ENCODE results near the gene MTHFD2L. TPM values are rescaled to one million over a fixed set of nuclear protein-coding genes. Genes with fewer than 3 reads are reported as not detected.

Gene MTHFD2L
- total RNA-seq, 6 experiments from 2014 or later: 5.2 to 9.0 (median 8.1) TPM

DNA sequence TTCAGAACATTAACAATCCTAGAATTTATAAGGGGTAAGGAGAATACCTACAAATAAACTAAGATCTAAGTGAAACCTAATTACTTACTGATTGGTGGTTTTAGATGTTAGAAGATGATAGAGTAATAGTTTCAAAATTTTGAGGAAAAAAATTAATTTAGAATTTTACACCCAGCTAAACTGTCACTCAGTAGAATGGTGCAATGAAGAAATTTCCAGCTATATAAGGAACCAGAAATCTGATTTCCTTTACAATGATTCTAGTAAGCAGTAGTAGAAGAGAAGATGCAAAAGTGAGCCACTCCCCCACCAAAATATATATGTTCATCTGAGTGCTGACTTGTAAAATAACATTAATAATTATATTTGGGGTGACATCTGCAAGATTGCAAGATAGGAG is 95.0 kb downstream of the MTHFD2L start:
- peaks cover 27% of the 10 kb centered on the region for H3K9me3 Mint-ChIP-seq

DNA sequence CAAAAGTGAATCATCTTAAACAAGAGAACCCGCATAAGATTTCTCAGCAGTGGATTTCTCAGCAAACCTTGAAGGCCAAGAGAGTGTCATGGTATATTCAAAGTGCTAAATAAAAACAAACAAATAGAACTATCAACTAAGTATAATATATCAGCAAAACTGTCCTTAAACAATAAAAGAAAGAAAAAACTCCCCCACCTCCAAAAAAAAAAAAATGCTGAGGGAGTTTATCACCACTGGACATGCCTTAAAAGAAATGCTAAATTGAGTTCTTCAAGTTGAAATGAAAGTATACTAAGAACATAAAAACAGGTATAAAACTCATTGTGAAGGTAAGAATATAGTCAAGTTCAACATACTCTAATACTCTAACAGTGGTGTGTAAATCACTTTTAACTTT is 96.5 kb downstream of the MTHFD2L start:
- Mint-ChIP-seq H3K36me3 (ENCODE audit: low read depth) (peaks cover 39% of the 10 kb centered on the region), H3K27me3 (ENCODE audit: insufficient read depth) (peaks cover 1% of the 10 kb centered on the region; the same call in 1 of the 2 replicates), H3K4me3 (no peak overlapping the region)

More for the DNA sequence above, 95.0 kb downstream of the MTHFD2L start:
- Mint-ChIP-seq H3K4me1 (ENCODE audit: low read depth) (no peaks in the 10 kb centered on the region), H3K36me3 (ENCODE audit: low read depth) (peaks cover 41% of the 10 kb centered on the region), H3K4me3 (no peak overlapping the region), H3K27ac (no peak overlapping the region), H3K27me3 (ENCODE audit: insufficient read depth) (peaks cover 1% of the 10 kb centered on the region; the same call in 1 of the 2 replicates)
- TF ChIP-seq, protein P1, sequence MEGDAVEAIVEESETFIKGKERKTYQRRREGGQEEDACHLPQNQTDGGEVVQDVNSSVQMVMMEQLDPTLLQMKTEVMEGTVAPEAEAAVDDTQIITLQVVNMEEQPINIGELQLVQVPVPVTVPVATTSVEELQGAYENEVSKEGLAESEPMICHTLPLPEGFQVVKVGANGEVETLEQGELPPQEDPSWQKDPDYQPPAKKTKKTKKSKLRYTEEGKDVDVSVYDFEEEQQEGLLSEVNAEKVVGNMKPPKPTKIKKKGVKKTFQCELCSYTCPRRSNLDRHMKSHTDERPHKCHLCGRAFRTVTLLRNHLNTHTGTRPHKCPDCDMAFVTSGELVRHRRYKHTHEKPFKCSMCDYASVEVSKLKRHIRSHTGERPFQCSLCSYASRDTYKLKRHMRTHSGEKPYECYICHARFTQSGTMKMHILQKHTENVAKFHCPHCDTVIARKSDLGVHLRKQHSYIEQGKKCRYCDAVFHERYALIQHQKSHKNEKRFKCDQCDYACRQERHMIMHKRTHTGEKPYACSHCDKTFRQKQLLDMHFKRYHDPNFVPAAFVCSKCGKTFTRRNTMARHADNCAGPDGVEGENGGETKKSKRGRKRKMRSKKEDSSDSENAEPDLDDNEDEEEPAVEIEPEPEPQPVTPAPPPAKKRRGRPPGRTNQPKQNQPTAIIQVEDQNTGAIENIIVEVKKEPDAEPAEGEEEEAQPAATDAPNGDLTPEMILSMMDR (IDR thresholded peaks at IDR 0.05): no peak
- no peak for DNase-seq

DNA sequence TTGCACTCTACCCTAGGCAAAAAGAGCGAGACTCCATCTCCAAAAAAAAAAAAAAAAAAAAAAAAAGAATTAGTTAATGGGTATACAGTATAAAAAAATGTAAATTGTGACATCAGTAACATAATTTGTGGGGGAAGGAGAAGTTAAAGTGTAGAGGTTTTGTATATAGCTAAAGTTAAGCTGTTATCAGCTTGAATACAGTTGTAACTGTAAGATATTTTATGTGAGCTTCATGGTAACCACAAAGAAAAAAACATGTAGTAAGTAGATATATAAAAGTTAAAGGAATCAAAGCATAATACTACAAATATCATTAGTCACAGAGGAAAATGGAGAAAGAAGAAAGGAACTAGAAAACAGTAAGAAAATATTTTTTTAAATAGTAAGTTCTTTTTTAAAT is 97.2 kb downstream of the MTHFD2L start:
- peaks cover 27% of the 10 kb centered on the region for H3K9me3 Mint-ChIP-seq
- peaks cover 1% of the 10 kb centered on the region; the same call in 1 of the 2 replicates for H3K27me3 Mint-ChIP-seq (ENCODE audit: insufficient read depth)
- no peak overlapping the region for H3K4me3 Mint-ChIP-seq
- H3K4me1 Mint-ChIP-seq (ENCODE audit: low read depth): no peaks in the 10 kb centered on the region
- DNase-seq: no peak
- TF ChIP-seq, protein P1 (IDR thresholded peaks at IDR 0.05): no peak
- peaks cover 32% of the 10 kb centered on the region for H3K36me3 Mint-ChIP-seq (ENCODE audit: low read depth)
- H3K27ac Mint-ChIP-seq: no peak overlapping the region

More for the DNA sequence above, 96.5 kb downstream of the MTHFD2L start:
- H3K9me3 Mint-ChIP-seq: peaks cover 27% of the 10 kb centered on the region
- no peaks in the 10 kb centered on the region for H3K4me1 Mint-ChIP-seq (ENCODE audit: low read depth)
- TF ChIP-seq, protein P1 (IDR thresholded peaks at IDR 0.05): no peak
- no peak for DNase-seq
- no peak overlapping the region for H3K27ac Mint-ChIP-seq

DNA sequence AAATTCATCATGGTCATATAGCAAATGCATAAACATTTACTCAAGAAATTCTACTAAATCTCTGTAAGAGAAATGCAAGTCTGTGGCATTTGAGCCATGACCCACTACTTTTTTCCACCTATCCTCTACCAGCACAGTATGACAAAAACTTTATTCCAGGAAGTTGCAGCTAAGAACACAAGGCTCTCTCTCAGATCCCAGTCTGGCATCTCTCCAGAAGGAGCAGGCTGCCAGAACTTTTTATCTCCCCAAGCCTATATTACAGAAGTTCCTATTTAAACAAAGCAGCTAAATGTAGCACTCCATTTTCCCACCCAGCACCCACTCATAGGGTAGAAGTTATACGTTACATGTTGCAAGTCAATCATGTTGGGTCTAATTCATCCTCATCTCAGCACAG is 101.0 kb downstream of the MTHFD2L start:
- H3K4me1 Mint-ChIP-seq (ENCODE audit: low read depth): no peaks in the 10 kb centered on the region
- H3K27me3 Mint-ChIP-seq (ENCODE audit: insufficient read depth): peaks cover 1% of the 10 kb centered on the region; the same call in 1 of the 2 replicates
- peaks cover 4% of the 10 kb centered on the region; the same call in 1 of the 2 replicates for H3K9me3 Mint-ChIP-seq
- TF ChIP-seq, protein P1 (IDR thresholded peaks at IDR 0.05): no peak
- no peak for DNase-seq
- H3K4me3 Mint-ChIP-seq: no peak overlapping the region
- no peak overlapping the region for H3K27ac Mint-ChIP-seq
- H3K36me3 Mint-ChIP-seq (ENCODE audit: low read depth): peaks cover 4% of the 10 kb centered on the region

DNA sequence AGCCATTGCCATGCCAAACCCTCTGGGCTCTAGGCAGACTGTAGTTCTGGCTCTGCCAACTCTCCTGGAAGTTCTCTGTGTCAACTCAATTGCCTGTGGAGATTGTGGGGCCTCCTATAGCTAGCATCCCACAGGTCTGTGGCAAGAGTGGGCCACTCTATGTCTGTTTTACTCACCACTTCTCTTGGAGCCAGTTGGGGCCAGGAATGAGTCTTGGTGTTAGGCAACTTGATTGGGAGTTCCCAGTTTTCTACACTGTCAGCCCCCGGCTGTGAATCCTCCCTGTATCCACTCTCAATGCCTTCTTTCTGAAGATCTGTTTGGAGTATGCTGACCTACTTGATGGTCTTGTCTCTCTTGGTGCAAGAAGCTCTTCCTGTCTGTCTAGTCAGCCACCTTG is 102.1 kb downstream of the MTHFD2L start:
- peaks cover 1% of the 10 kb centered on the region; the same call in 1 of the 2 replicates for H3K27me3 Mint-ChIP-seq (ENCODE audit: insufficient read depth)
- H3K9me3 Mint-ChIP-seq: no peaks in the 10 kb centered on the region
- no peak overlapping the region for H3K4me3 Mint-ChIP-seq
- H3K4me1 Mint-ChIP-seq (ENCODE audit: low read depth): peaks cover under 1% of the 10 kb centered on the region; the same call in 1 of the 2 replicates
- DNase-seq: no peak
- no peak overlapping the region for H3K27ac Mint-ChIP-seq
- no peaks in the 10 kb centered on the region for H3K36me3 Mint-ChIP-seq (ENCODE audit: low read depth)
- TF ChIP-seq, protein P1 (IDR thresholded peaks at IDR 0.05): no peak
